Thyroid gland (tissue), 4 donors: ENCODE results near the gene MZF1.

ENCODE experiments used
- POLR2A ChIP-seq, 2 donors: fragments of 450-650 bp; IDR thresholded peaks; one replicate each; pipeline ENCODE4 v1.6.1; 2017; ENCODE audit warnings: antibody characterized with exemption in 2 of 2, mild to moderate bottlenecking in 2 of 2, moderate library complexity in 1 of 2
- TF ChIP-seq, protein P1 (sequence below), 6 experiments: fragments of 200-600 bp in 3 of 6; fragments of 450-650 bp in 3 of 6; sonication (generic) in 3 of 6; IDR thresholded peaks; one replicate each; pipeline ENCODE4 v1.5.1; 2016 to 2019; ENCODE audit warnings: antibody characterized with exemption in 6 of 6, mild to moderate bottlenecking in 2 of 6, inconsistent platforms in 1 of 6, moderate library complexity in 1 of 6

DNA sequence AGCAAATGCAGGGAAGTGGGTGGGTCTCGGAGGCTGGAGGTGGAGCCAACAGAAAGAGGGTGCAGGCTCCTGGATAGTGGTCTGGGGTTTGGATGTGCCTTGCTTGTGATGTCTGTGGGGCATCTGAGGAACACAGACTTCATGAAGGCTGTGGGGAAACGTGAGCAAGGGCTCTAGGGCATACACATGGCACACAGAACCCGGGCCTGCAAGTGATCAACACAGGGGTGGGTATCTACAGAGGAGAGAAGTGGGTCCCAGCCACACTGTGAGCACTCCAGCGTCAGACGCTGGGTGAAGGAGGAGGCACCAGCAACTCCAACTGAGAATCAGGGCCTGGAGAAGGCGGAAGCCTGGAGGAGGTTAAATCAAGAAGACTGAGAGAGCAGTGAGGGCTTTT, 9.3 kb downstream of the MZF1 start:
- TF ChIP-seq, protein P1, sequence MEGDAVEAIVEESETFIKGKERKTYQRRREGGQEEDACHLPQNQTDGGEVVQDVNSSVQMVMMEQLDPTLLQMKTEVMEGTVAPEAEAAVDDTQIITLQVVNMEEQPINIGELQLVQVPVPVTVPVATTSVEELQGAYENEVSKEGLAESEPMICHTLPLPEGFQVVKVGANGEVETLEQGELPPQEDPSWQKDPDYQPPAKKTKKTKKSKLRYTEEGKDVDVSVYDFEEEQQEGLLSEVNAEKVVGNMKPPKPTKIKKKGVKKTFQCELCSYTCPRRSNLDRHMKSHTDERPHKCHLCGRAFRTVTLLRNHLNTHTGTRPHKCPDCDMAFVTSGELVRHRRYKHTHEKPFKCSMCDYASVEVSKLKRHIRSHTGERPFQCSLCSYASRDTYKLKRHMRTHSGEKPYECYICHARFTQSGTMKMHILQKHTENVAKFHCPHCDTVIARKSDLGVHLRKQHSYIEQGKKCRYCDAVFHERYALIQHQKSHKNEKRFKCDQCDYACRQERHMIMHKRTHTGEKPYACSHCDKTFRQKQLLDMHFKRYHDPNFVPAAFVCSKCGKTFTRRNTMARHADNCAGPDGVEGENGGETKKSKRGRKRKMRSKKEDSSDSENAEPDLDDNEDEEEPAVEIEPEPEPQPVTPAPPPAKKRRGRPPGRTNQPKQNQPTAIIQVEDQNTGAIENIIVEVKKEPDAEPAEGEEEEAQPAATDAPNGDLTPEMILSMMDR (IDR thresholded peaks at IDR 0.05), result no peak
- TF ChIP-seq POLR2A (IDR thresholded peaks at IDR 0.05), result no peak
